MCF 10A (cell line): ENCODE measurements around the gene CETN3. TPM values are rescaled to one million over a fixed set of nuclear protein-coding genes. Genes with fewer than 3 reads are reported as not detected.

Source experiments
- Bru-seq: library from RNA; stranded (reverse); fragments of 400-500 nt; gene quantifications from one replicate; lab custom pipeline; 2021; lab: Mats Ljungman, UMichigan
- BruChase-seq, 2 experiments: library from RNA; stranded (reverse); fragments of 400-500 nt; gene quantifications; one replicate each; lab custom pipeline; 2021; lab: Mats Ljungman, UMichigan
- BruUV-seq: library from RNA; stranded (reverse); fragments of 400-500 nt; replicated peaks from 2 replicates; lab custom pipeline; 2021; lab: Mats Ljungman, UMichigan
- CTCF ChIA-PET: fragments of 300-600 bp; sonication (Branson Sonifier 250); formaldehyde crosslinking; extraction: SDS; loops from one replicate; lab custom pipeline; 2021; ENCODE audit warnings: antibody characterized with exemption, inconsistent platforms; lab: Yijun Ruan, JAX
- POLR2A ChIA-PET: fragments of 300-600, 350-650 bp; sonication (Branson Sonifier 250); formaldehyde crosslinking; extraction: SDS; loops from one replicate; lab custom pipeline; 2020; ENCODE audit warnings: antibody characterized with exemption, inconsistent platforms; lab: Yijun Ruan, JAX
- DNase-seq: peaks from one replicate; pipeline ENCODE4 v3.0.0-alpha.2; 2018; ENCODE audit not compliant: unreplicated experiment
- H3K27ac Mint-ChIP-seq: one replicate; pipeline ENCODE4 v1.8.0; 2022; ENCODE audit warnings: mild to moderate bottlenecking, low read depth, mixed read lengths; ENCODE audit not compliant: unreplicated experiment
- H3K27me3 Mint-ChIP-seq: one replicate; pipeline ENCODE4 v1.8.0; 2022; ENCODE audit warnings: mixed read lengths; ENCODE audit not compliant: insufficient read depth, unreplicated experiment
- H3K36me3 Mint-ChIP-seq: one replicate; pipeline ENCODE4 v1.8.0; 2022; ENCODE audit warnings: mild to moderate bottlenecking, moderate library complexity, mixed read lengths; ENCODE audit not compliant: insufficient read depth, unreplicated experiment
- H3K4me1 Mint-ChIP-seq: one replicate; pipeline ENCODE4 v1.8.0; 2022; ENCODE audit warnings: mixed read lengths; ENCODE audit not compliant: insufficient read depth, unreplicated experiment
- H3K4me3 Mint-ChIP-seq: one replicate; pipeline ENCODE4 v1.8.0; 2022; ENCODE audit warnings: mild to moderate bottlenecking, moderate library complexity, mixed read lengths; ENCODE audit not compliant: unreplicated experiment
- H3K9me3 Mint-ChIP-seq: one replicate; pipeline ENCODE4 v1.8.0; 2022; ENCODE audit warnings: mixed read lengths; ENCODE audit not compliant: unreplicated experiment
- CTCF ChIP-seq: fragments of 200-600 bp; IDR thresholded peaks from one replicate; pipeline ENCODE4 v1.8.0; 2022; ENCODE audit warnings: antibody characterized with exemption, mild to moderate bottlenecking; ENCODE audit not compliant: unreplicated experiment
- intact Hi-C: fragments of 100-400 bp; cut with micrococcal nuclease; formaldehyde crosslinking; loops from 2 replicates; pipeline ENCODE4 v1.14.1; 2022
- long read RNA-seq: library from polyadenylated mRNA; stranded (forward); transcript quantifications from one replicate; pipeline ENCODE4 v2.0.0, GENCODE V29; 2022
- total RNA-seq: library from RNA; stranded (reverse); gene quantifications from 2 replicates; pipeline ENCODE4 v1.2.3, GENCODE V29; 2022

The CETN3 gene
- total RNA-seq (24.8 and 28.4 TPM in 2 replicates), Bru-seq, nascent RNA (percentile 70 among the genes with signal in this experiment), BruChase-seq, experiment 1, labeled RNA remaining after a 6-hour chase (percentile 81 among the genes with signal in this experiment), BruChase-seq, experiment 2, labeled RNA remaining after a 2-hour chase (percentile 76 among the genes with signal in this experiment)
- long read RNA-seq, transcript CETN3-201 (5 exons, 2,432 nt), result major isoform, 44 of 51 reads
- long read RNA-seq, partial matches to known transcripts, result 2 of 51 reads
- long read RNA-seq, other reads (novel, unspliced or antisense), result 2 of 51 reads

GRCh38 chr5:90409318-90410177 is at the start of gene CETN3:
TSS of gene CETN3 (minus strand) at chr5:90409756. CDS start at chr5:90409661, 95 bp downstream.
- H3K9me3 Mint-ChIP-seq, result no peaks in the 10 kb centered on the region
- ChIA-PET CTCF (interaction anchor here (0.6 to 1.5 kb wide), 6 partner anchors 23 to 1010 kb away, joined by 3 to 8 read pairs (median 3); partner anchors contain the start of gene LYSMD3), POLR2A (interaction anchor here (0.5 to 5.7 kb wide), 33 partner anchors 9 to 1681 kb away, joined by 3 to 68 read pairs (median 4); partner anchors contain the start of genes ARRDC3, LYSMD3, MBLAC2 and POLR3G)
- no peaks in the 10 kb centered on the region for H3K27me3 Mint-ChIP-seq
- H3K4me1 Mint-ChIP-seq, result peaks cover 22% of the 10 kb centered on the region
- H3K36me3 Mint-ChIP-seq, result peaks cover 14% of the 10 kb centered on the region
- no peak for TF ChIP-seq CTCF
- no peak within 1 kb of the TSS for H3K27ac Mint-ChIP-seq
- no TSS peak for BruUV-seq
- no peak within 1 kb of the TSS for H3K4me3 Mint-ChIP-seq
- intact Hi-C loops, result loop anchor here (1.0 to 2.0 kb wide), 2 partner anchors 63 to 121 kb away; no protein-coding TSS in a partner anchor
- peak; percentile 95 for DNase-seq

- POLR2A ChIA-PET, result interaction anchor here (0.6 to 1.3 kb wide), 3 partner anchors 26 to 847 kb away, joined by 3 to 5 read pairs (median 4); partner anchors contain the start of gene CETN3
Observed at GRCh38 chr5:90446961-90447360, 37.4 kb upstream of the CETN3 start.

GRCh38 chr5:90440644-90441043 is 31.1 kb upstream of the CETN3 start:
- POLR2A ChIA-PET, result interaction anchor here (1.0 to 5.2 kb wide), 6 partner anchors 11 to 88 kb away, joined by 3 to 34 read pairs (median 8); partner anchors contain the start of genes CETN3 and LYSMD3
- H3K9me3 Mint-ChIP-seq, result no peaks in the 10 kb centered on the region
- BruUV-seq, result no TSS peak

More at GRCh38 chr5:90446961-90447360, 37.4 kb upstream of the CETN3 start:
- CTCF ChIA-PET, result interaction anchor here (0.6 to 1.6 kb wide), 5 partner anchors 11 to 158 kb away, joined by 3 to 9 read pairs (median 3); partner anchors contain the start of gene LYSMD3
- DNase-seq, result peak; percentile 11
- no peak overlapping the region for H3K4me3 Mint-ChIP-seq
- H3K4me1 Mint-ChIP-seq, result no peaks in the 10 kb centered on the region
- BruUV-seq, result no TSS peak
- intact Hi-C loops, result no loop called here
- H3K27ac Mint-ChIP-seq, result no peak overlapping the region
- no peaks in the 10 kb centered on the region for H3K27me3 Mint-ChIP-seq
- H3K9me3 Mint-ChIP-seq, result no peaks in the 10 kb centered on the region
- no peaks in the 10 kb centered on the region for H3K36me3 Mint-ChIP-seq
- no peak for TF ChIP-seq CTCF

More at GRCh38 chr5:90440644-90441043, 31.1 kb upstream of the CETN3 start:
- intact Hi-C loops, result no loop called here
- H3K4me1 Mint-ChIP-seq, result no peaks in the 10 kb centered on the region
- no peak for TF ChIP-seq CTCF
- peaks cover 15% of the 10 kb centered on the region for H3K27me3 Mint-ChIP-seq
- CTCF ChIA-PET, result interaction anchor here (1.2 to 8.6 kb wide), 8 partner anchors 10 to 163 kb away, joined by 4 to 79 read pairs (median 6); partner anchors contain the start of genes LYSMD3, MBLAC2 and POLR3G
- DNase-seq, result no peak
- peak overlapping the region; percentile 47 for H3K27ac Mint-ChIP-seq
- H3K36me3 Mint-ChIP-seq, result no peaks in the 10 kb centered on the region
- peak overlapping the region; percentile 71 for H3K4me3 Mint-ChIP-seq
